A673 (cell line): ENCODE data around the gene MAGI1.

ENCODE experiments used
- EZH2 ChIP-seq: fragments of 200-600 bp; sonication (generic); IDR thresholded peaks from 2 replicates; pipeline ENCODE4 v1.6.1; 2017; ENCODE audit warnings: borderline replicate concordance, low read depth, mild to moderate bottlenecking, mixed read lengths, antibody characterized with exemption, low read length; ENCODE audit not compliant: poor library complexity, severe bottlenecking
- TF ChIP-seq, protein P1 (sequence below): fragments of 300-800, 200-600 bp; sonication (generic); conservative IDR thresholded peaks from 2 replicates; pipeline ENCODE4 v1.5.1; 2017; ENCODE audit warnings: low read depth, mild to moderate bottlenecking, antibody characterized with exemption, low read length, moderate library complexity, mixed read lengths

DNA sequence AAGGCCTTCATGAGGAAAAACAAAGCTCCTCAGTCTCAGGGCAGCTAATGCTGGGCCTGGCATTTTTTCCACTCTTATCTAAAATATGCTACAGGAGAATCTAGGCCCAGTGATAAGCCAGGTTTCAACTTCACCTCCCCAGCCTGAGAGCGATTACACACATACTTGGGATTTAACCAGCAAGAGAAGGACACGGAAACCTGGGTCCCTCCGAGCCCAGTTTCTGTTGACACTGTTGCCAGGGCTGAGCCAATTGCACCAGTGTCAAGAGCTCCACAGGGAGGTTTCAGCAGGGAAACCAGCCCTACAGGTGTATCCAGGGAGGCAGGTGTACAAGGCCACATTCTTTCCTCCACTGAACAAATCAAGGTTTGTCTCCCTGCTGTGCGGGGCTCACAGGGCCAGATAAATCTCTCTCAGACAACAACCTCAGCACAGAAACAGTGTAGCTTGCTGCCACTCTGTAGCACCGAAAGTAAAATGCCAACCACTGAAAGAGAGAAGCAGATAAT is 85.4 kb downstream of the MAGI1 start:
- TF ChIP-seq, protein P1, sequence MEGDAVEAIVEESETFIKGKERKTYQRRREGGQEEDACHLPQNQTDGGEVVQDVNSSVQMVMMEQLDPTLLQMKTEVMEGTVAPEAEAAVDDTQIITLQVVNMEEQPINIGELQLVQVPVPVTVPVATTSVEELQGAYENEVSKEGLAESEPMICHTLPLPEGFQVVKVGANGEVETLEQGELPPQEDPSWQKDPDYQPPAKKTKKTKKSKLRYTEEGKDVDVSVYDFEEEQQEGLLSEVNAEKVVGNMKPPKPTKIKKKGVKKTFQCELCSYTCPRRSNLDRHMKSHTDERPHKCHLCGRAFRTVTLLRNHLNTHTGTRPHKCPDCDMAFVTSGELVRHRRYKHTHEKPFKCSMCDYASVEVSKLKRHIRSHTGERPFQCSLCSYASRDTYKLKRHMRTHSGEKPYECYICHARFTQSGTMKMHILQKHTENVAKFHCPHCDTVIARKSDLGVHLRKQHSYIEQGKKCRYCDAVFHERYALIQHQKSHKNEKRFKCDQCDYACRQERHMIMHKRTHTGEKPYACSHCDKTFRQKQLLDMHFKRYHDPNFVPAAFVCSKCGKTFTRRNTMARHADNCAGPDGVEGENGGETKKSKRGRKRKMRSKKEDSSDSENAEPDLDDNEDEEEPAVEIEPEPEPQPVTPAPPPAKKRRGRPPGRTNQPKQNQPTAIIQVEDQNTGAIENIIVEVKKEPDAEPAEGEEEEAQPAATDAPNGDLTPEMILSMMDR = no peak
- no peak for TF ChIP-seq EZH2
